HepG2 (cell line): ENCODE results near the gene SEMA4F. TPM values are rescaled to one million over a fixed set of nuclear protein-coding genes. Genes with fewer than 3 reads are reported as not detected.
A peak's percentile ranks its signal among the peaks of the same experiment; 100 is the strongest.

Experiments
- ELF4 ChIP-seq: sonication (generic); formaldehyde crosslinking; IDR thresholded peaks from 2 replicates; pipeline ENCODE4 v1.5.0; 2020; ENCODE audit warnings: missing genetic modification reagents, mild to moderate bottlenecking, moderate library complexity, borderline replicate concordance
- PBX2 ChIP-seq: IDR thresholded peaks from 2 replicates; pipeline ENCODE4 v1.6.1; 2016; ENCODE audit warnings: control low read depth
- PLRG1 ChIP-seq: fragments of 450-650 bp; conservative IDR thresholded peaks from 2 replicates; pipeline ENCODE4 v1.6.1; 2016
- SP140L ChIP-seq: sonication (generic); formaldehyde crosslinking; IDR thresholded peaks from 2 replicates; pipeline ENCODE4 v1.4.0; 2020; ENCODE audit warnings: missing genetic modification reagents, borderline replicate concordance
- ZBTB37 ChIP-seq: sonication (generic); formaldehyde crosslinking; IDR thresholded peaks from 2 replicates; pipeline ENCODE4 v1.4.0; 2020; ENCODE audit warnings: mild to moderate bottlenecking, missing genetic modification reagents
- ZIK1 ChIP-seq: sonication (generic); formaldehyde crosslinking; IDR thresholded peaks from 2 replicates; pipeline ENCODE4 v1.5.0; 2020; ENCODE audit warnings: mild to moderate bottlenecking, low read depth, missing genetic modification reagents, borderline replicate concordance
- ZNF138 ChIP-seq: sonication (generic); formaldehyde crosslinking; IDR thresholded peaks from 2 replicates; pipeline ENCODE4 v1.5.0; 2020; ENCODE audit warnings: mild to moderate bottlenecking, low read depth, missing genetic modification reagents
- ZNF276 ChIP-seq: sonication (generic); formaldehyde crosslinking; IDR thresholded peaks from 2 replicates; pipeline ENCODE4 v1.4.0; 2020; ENCODE audit warnings: mild to moderate bottlenecking, low read depth, missing genetic modification reagents
- ZNF362 ChIP-seq: sonication (generic); formaldehyde crosslinking; IDR thresholded peaks from 2 replicates; pipeline ENCODE4 v1.4.0; 2020; ENCODE audit warnings: missing genetic modification reagents, mild to moderate bottlenecking, borderline replicate concordance
- ZNF512B ChIP-seq: sonication (generic); formaldehyde crosslinking; IDR thresholded peaks from 2 replicates; pipeline ENCODE4 v1.5.1; 2020; ENCODE audit warnings: missing genetic modification reagents, mild to moderate bottlenecking, borderline replicate concordance
- ZNF761 ChIP-seq: sonication (generic); formaldehyde crosslinking; conservative IDR thresholded peaks from 2 replicates; pipeline ENCODE4 v1.4.0; 2020; ENCODE audit warnings: mild to moderate bottlenecking, missing genetic modification reagents
- polyA plus RNA-seq, 8 experiments: library from polyadenylated mRNA; depleted of rRNA in 3 of 8; stranded (reverse) in 7 of 8; unstranded in 1 of 8; fragments of >200 nt; fragmentation: Illumina TruSeq in 4 of 8; extraction: Trizol in 4 of 8; gene quantifications; 2 replicates each; pipeline versions ENCODE4 v1.2.1 to v1.2.3, GENCODE V29; 2011 to 2016; ENCODE audit warnings: low read depth in 4 of 8, missing spikeins in 1 of 8, mixed read lengths in 1 of 8; ENCODE audit not compliant: insufficient read depth in 1 of 8
- total RNA-seq, 5 experiments: library from RNA; depleted of rRNA; stranded (reverse); fragments of >200 nt; fragmentation: Illumina TruSeq; extraction: Trizol; gene quantifications; 2 replicates each; pipeline ENCODE4 v1.2.3, GENCODE V29; 2016; ENCODE audit warnings: low read depth in 1 of 5
- TF ChIP-seq, protein P1 (sequence below): sonication (generic); formaldehyde crosslinking; IDR thresholded peaks from 2 replicates; pipeline ENCODE4 v1.5.0; 2020; ENCODE audit warnings: mild to moderate bottlenecking, missing genetic modification reagents, moderate library complexity
- TF ChIP-seq, protein P2 (sequence below): sonication (generic); formaldehyde crosslinking; IDR thresholded peaks from 2 replicates; pipeline ENCODE4 v1.8.1; 2023; ENCODE audit warnings: missing genetic modification reagents, inconsistent platforms, borderline replicate concordance

The SEMA4F gene
- total and polyA plus RNA-seq, 2 of the 13 experiments (the other 11 are each of a cell fraction or from before 2014, with no cell fraction given): 7.1 to 10.3 TPM

GRCh38 chr2:74653985-74654882, at the start of gene SEMA4F (continued):
- TF ChIP-seq ZNF512B (no peak), PBX2 (CRISPR knock-in tag) (peak; percentile 53; the same call in 1 of the 2 replicates), PLRG1 (no peak), ZIK1 (CRISPR knock-in tag) (no peak), ZNF761 (CRISPR knock-in tag) (no peak), SP140L (no peak), ZBTB37 (CRISPR knock-in tag) (no peak), ZNF138 (CRISPR knock-in tag) (peak; percentile 52; the same call in 1 of the 2 replicates), ZNF362 (CRISPR knock-in tag) (no peak), ELF4 (CRISPR knock-in tag) (no peak), ZNF276 (CRISPR knock-in tag) (peak; percentile 22; the same call in 1 of the 2 replicates)
- TF ChIP-seq, protein P1, sequence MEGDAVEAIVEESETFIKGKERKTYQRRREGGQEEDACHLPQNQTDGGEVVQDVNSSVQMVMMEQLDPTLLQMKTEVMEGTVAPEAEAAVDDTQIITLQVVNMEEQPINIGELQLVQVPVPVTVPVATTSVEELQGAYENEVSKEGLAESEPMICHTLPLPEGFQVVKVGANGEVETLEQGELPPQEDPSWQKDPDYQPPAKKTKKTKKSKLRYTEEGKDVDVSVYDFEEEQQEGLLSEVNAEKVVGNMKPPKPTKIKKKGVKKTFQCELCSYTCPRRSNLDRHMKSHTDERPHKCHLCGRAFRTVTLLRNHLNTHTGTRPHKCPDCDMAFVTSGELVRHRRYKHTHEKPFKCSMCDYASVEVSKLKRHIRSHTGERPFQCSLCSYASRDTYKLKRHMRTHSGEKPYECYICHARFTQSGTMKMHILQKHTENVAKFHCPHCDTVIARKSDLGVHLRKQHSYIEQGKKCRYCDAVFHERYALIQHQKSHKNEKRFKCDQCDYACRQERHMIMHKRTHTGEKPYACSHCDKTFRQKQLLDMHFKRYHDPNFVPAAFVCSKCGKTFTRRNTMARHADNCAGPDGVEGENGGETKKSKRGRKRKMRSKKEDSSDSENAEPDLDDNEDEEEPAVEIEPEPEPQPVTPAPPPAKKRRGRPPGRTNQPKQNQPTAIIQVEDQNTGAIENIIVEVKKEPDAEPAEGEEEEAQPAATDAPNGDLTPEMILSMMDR (CRISPR knock-in tag): 0 out of 2 replicates have a peak, but pooled peaks have one; percentile 4
- TF ChIP-seq, protein P2, sequence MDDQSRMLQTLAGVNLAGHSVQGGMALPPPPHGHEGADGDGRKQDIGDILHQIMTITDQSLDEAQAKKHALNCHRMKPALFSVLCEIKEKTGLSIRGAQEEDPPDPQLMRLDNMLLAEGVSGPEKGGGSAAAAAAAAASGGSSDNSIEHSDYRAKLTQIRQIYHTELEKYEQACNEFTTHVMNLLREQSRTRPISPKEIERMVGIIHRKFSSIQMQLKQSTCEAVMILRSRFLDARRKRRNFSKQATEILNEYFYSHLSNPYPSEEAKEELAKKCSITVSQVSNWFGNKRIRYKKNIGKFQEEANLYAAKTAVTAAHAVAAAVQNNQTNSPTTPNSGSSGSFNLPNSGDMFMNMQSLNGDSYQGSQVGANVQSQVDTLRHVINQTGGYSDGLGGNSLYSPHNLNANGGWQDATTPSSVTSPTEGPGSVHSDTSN (CRISPR knock-in tag): no peak
- TF ChIP-seq, all 625 proteins: peak for 167
